LNCaP clone FGC (cell line): ENCODE results near the gene NFKBIE.

ENCODE experiments used
- DNase-seq: peaks from one replicate; pipeline ENCODE4 v3.0.0-alpha.2; 2011; ENCODE audit warnings: low read depth
- H3K4me3 ChIP-seq: 2 replicates; pipeline ENCODE4 v1.5.1; 2011; ENCODE audit warnings: mild to moderate bottlenecking, low read depth, low read length, control low read depth
- CTCF ChIP-seq: IDR thresholded peaks from 2 replicates; pipeline ENCODE4 v1.5.1; 2012; ENCODE audit warnings: mild to moderate bottlenecking; ENCODE audit not compliant: control insufficient read depth, insufficient read depth; ENCODE audit errors: extremely low read depth

Gene NFKBIE

GRCh38 chr6:44302856-44303255 is 37.5 kb upstream of the NFKBIE start:
- TF ChIP-seq CTCF: no peak
- DNase-seq: no peak

GRCh38 chr6:44301782-44302564 is 36.6 kb upstream of the NFKBIE start:
- no peak for TF ChIP-seq CTCF
- no peak for DNase-seq

More at GRCh38 chr6:44302856-44303255, 37.5 kb upstream of the NFKBIE start:
- no peak overlapping the region for H3K4me3 ChIP-seq

GRCh38 chr6:44301106-44301505 is 35.8 kb upstream of the NFKBIE start:
- no peak overlapping the region for H3K4me3 ChIP-seq
- no peak for TF ChIP-seq CTCF
- DNase-seq: no peak

More at GRCh38 chr6:44301782-44302564, 36.6 kb upstream of the NFKBIE start:
- no peak overlapping the region for H3K4me3 ChIP-seq

GRCh38 chr6:44300292-44300823 is 35.0 kb upstream of the NFKBIE start:
- no peak overlapping the region for H3K4me3 ChIP-seq
- TF ChIP-seq CTCF: no peak
- no peak for DNase-seq

- DNase-seq: no peak
- no peak overlapping the region for H3K4me3 ChIP-seq
- no peak for TF ChIP-seq CTCF
These were observed 33.5 kb upstream of the NFKBIE start for GRCh38 chr6:44298864-44299263.

- peak overlapping the region; percentile 45 for H3K4me3 ChIP-seq
- no peak for TF ChIP-seq CTCF
- DNase-seq: no peak
These were observed 32.9 kb upstream of the NFKBIE start for GRCh38 chr6:44298055-44298803.
